GF-D8 (cell line): ENCODE measurements around the gene DIP2B.

Source experiments
- DNase-seq: peaks from one replicate; lab custom pipeline; 2025; lab: John Stamatoyannopoulos, UW

The DIP2B gene

DNA sequence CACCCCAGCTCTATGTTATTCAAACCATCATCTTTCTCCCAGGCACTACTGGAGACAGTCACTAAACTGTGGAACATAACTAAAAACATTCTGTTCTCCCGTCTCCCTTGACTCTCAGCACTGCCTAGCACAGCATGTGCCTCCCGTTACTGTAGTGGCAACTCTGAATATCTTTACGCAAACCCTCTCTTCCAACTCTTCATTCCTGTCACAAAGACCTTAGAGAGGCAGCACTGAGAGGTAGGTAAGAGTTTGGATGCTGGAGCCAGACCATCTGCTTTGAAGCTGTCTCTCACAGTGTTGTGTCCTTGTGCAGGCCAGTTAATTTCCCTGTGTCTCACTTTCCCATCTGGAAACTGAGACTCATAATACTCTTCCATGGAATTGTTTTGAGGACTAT is 108.1 kb downstream of the DIP2B start:
- no peak for DNase-seq

DNA sequence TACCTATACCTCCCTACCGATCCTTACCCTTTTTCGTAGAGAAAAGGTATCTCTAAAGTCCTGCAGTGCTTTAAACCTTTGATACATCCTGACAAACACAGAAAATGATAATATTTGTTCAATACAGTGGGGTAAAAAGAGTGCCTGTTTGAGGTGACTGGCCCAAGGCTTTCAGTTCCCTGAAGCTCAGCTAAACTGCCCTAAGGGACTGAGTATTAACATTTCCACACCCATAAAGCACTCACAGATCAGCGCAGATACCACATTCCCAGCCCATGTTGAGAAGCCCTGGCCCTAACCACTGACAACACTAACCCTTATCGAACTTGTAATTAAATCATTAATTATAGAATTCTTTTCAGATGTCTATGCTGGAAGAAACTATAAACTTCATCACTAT is 108.7 kb downstream of the DIP2B start:
- no peak for DNase-seq

DNA sequence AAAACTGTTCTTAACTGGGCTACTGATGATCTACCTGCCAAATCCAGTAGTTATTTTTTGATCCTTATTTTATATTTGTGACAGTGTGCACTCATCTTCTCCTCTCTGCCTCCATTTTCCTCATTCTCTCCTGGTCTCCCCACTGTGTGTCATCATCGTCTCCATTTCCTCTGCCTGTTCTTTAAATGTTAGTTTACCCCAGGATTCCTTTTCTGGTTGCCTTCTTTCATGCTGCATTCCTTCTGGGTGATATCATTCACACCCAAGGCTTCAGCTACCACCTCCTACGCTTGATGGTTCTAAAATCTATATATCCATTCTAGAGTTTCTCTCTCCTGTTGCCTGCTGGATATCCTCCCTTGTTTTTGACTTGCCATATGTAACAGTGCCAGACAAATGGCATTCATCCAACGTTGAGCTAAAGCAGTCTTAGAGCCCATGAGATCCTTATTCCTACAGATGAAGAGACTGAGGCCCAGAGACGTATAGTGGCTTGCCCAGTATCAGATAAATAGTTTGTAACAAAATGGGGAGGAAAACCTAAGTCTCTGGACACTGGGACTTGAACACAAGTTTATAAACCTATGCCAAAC is 109.5 kb downstream of the DIP2B start:
- DNase-seq: no peak

- DNase-seq: no peak
These were observed 110.5 kb downstream of the DIP2B start for GRCh38 chr12:50615145-50615906.

DNA sequence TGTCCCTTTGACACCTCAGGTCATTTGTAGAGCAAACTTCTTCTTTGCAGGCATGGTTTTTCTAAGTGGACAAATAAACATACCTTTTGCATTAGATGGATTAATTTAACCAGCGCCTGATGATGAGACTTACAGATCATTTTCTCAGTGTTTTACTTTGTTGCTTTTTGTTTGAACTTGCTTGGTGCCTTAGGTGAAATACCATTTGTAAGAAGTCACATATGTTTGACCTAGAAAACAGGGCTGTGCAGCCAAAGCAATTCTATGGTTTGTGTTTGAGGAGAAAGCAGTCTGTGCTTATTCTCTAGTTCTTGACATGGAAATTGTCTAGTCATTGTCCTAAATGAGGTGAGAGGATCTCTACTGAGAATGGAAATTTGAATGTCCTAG is 111.1 kb downstream of the DIP2B start:
- DNase-seq: no peak

DNA sequence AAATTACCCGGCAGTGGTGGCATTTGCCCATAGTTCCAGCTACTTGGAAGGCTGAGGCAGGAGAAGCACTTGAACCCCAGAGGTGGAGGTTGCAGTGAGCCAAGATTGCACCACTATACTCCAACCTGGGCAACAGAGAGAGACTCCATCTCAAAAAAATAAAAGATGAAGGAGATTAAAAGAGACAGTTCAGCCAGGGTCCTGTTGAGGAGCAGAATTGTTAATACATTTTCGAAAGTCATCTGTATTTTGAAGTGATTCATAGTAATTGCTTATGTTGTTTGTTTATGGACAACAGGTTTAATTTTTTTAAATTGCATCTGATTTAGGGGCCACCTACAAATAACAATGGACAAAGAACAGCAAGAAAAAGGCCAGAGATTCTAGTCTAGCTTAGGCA is 112.9 kb downstream of the DIP2B start:
- no peak for DNase-seq

DNA sequence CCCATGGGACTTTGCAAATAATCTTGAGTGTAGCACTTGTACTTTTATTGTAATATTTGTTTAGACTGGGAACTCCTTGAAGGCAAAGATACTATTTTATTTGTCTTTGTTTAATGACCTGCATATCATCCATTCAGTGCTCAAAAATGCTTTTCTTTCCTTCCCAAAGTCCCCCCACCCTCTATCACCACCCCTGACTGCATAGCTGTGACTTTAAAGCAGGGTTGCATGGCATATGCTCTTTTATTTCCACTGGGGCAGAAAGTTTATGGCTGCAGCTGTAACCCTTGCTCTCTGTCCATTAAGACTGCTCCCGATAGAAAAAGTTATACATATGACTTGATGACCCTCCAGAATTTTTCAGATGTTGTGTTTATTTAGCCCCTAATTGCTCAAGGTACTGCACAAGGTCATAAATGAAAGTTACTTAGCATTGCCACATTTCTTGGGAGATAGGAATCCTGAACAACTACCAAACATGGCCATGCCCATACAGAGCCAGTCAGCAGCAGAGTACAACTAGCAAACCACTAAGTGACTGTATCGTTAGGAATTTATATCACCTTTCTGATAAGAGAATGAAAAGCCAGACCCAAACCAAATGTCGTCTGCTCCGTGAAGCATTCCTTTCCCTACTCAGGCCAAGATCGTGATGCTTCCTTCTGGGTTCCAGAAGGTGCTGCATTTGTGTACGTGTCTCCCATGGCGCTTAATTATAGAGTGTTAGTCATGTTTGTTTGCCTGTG is 114.3 kb downstream of the DIP2B start:
- no peak for DNase-seq

DNA sequence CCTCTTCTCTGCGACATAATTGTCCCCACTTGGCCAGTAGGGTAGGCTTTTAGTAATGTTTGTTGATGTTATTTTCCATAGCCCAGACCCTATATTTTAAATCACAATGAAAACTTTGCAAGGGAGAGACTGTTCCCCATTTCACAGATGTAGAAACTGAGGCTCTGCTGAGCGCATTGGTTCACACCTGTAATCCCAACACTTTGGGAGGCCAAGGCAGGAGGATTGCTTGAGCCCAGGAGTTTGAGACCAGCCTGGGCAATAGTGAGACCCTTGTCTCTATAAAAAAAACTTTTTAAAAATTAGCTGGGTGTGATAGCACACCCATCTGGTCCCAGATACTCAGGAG is 114.8 kb downstream of the DIP2B start:
- DNase-seq: no peak

- DNase-seq: no peak
These were observed 115.6 kb downstream of the DIP2B start for GRCh38 chr12:50620109-50620977.

DNA sequence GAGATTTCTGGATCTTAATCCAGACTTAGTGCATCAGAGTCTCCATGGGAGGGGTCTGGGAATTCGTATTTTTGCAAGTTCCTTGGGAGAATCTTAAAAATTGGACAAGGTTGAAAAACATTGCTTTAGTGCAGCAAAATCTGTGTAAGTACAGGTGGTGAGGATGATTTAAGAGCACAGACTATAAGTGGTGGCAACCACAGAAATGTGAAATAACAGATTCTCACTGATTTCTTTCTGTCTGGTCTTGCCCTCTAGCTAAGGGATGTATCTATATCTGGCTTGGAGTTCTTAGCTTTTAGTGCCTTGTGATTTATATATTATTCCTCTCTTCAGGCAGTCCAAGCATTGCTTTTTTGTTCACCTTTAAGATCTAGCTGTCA is 116.2 kb downstream of the DIP2B start:
- DNase-seq: no peak

DNA sequence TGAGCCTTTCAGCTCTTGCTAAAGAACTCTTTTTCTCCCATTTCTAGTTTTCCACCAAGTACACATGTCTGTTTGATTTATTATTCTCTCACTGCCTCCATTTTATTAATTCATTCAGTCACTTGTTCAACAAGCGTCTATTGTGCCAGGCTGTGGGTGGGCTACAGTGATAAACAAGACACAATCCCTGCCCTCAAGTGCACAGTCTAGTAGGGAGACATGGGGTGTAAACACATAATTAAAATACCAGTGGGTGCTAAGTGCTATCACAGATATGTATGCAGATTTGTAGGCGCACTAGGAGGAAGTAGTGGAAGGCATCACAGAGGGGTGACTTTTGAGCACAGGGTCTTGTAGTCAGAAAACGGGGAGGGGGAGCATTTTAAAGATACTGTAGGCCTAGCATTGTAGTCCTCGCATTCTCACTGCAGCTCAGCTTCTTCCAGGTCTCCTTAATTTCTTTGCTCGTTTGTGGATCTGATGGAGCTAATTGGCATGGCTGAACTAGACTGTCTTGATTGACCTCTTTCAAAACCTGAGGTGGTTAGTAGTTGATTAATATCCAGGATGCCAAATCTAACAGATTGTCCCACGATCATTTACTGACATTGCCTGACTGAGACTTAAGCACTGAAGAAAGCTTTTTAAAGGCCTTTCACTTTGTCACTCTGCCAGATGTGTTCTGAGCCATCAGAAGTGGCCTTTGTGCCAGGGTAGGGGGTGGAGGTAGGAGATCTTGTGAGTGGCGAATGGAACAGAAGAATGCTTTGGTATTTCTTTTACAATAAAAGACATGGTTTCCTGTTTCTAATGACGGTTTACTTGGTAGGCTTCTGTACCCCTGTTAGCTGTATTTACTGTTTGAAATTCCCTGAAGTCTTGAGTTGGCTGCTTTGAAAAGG is 116.9 kb downstream of the DIP2B start:
- DNase-seq: no peak

DNA sequence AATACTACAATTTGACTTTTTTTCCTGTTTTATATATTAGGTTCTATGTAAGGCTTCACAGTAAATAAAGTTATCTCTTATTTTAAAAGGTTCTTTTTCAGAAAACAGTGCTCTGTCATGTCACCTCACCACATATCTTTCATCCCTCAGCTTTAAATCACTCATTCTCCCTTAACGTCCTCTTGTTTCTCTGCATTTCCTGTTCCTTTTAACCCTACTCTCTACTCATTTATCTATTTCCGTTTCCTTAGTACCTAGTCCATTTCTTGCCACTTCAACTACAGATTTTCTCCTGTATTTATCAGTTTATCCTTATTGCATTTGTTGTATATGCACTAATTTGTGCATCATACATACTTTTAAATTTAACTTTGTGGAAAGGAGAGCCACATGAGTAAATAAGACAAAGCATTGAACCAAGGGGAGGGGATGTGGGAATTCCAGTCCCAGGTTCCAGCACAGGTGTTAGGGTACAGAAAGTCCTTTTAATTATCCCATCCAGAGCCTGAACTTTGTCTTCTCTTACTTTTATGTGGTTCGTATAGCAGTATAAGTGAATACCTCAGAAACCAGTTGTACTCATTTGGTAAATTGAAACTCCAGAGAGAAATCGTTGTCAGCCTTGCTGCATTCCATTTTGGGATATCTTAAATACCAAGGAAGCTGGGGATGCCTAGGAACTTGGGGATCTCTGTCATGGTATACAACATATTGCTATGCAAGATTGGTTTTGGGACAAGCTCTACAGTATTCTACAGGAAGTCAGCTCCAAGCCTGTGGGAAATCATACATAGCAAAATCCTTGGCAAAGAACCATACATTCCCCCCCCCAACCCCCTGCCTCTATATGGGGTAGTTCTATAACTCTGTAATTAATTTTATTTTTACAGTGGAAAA is 120.5 kb downstream of the DIP2B start:
- DNase-seq: no peak

GRCh38 chr12:50626026-50626425 is 121.2 kb downstream of the DIP2B start:
- peak; percentile 74 for DNase-seq

- DNase-seq: no peak
These were observed 122.7 kb downstream of the DIP2B start for GRCh38 chr12:50627491-50627890.

DNA sequence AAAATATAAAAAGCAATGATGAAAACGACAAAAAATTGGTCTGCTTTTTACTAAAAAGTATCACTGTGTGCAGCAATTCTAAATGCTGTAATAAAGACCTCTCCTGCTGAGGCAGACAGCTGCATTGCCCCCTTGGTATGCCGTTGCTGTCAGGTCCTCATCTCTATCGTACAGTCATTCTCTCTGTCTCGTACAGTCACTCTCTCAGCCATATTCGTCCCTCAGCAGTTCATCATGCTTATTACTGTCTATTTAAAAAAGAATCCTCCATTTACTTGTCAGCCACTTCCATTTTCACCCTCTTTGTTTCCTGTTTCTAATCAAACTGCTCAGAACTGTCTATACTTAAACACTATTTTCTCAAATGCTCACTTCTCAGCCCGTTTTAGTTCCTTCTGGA is 123.6 kb downstream of the DIP2B start:
- DNase-seq: no peak

DNA sequence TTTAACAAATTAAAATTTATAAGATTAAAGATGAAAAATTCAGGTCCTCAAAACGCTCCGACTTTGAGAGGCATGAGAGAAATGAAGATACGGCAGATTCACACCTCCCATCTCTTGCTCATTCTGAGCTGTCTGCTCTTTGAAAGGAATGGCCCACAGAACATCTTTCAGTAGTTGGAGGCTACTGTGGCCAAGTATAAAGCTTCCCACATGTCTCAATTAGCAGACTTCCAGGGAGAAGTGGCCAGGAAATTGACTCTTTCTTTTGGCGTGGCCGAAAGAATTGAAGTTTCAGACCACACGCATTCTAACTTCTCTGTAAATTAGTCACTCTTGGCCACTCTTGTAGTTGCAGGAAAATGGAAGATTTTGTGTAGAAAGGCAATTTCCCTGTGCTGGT is 129.2 kb downstream of the DIP2B start:
- no peak for DNase-seq

DNA sequence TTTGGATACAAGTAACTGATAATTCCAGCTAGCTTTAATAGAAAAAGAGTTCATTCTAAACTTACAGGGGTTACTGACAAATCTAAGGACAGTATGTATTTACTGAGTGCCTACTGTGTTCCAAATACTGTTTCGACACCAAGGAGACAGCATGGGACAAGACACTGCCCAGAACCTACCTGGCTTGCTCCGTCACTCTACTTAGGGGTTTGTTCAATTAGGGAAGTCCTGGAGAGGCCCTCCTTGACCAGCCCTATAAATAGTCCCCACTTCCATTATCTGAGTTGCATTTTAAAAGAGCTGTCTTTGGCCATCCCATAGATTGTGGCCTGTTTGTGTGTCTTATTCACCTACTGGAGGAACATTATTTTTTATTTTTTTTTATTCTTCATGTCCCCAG is 129.6 kb downstream of the DIP2B start:
- DNase-seq: no peak

- no peak for DNase-seq
These were observed 130.6 kb downstream of the DIP2B start for GRCh38 chr12:50635364-50635763.

GRCh38 chr12:50635857-50636256 is 131.1 kb downstream of the DIP2B start:
- no peak for DNase-seq

DNA sequence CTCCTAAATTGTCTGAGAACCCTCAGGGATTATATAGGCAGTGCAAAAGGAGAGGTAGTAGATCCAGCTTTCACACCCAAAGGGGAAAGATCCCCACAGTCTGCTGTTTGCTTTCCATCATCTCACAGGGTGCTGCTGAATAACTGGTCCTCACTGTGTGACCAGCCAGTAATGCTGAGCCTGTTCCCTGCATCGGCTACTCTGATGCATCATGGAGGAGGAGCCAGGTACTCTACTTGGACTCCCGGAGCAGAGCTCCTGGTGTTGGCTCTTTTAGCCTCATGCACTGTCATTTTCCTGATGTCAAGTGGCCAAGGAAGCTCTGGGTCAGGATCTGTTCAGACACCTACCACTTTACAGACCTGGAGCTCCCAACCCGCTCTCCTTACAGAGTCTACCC is 131.7 kb downstream of the DIP2B start:
- no peak for DNase-seq
